ENCODE data around the gene IHH.

The IHH gene

DNA sequence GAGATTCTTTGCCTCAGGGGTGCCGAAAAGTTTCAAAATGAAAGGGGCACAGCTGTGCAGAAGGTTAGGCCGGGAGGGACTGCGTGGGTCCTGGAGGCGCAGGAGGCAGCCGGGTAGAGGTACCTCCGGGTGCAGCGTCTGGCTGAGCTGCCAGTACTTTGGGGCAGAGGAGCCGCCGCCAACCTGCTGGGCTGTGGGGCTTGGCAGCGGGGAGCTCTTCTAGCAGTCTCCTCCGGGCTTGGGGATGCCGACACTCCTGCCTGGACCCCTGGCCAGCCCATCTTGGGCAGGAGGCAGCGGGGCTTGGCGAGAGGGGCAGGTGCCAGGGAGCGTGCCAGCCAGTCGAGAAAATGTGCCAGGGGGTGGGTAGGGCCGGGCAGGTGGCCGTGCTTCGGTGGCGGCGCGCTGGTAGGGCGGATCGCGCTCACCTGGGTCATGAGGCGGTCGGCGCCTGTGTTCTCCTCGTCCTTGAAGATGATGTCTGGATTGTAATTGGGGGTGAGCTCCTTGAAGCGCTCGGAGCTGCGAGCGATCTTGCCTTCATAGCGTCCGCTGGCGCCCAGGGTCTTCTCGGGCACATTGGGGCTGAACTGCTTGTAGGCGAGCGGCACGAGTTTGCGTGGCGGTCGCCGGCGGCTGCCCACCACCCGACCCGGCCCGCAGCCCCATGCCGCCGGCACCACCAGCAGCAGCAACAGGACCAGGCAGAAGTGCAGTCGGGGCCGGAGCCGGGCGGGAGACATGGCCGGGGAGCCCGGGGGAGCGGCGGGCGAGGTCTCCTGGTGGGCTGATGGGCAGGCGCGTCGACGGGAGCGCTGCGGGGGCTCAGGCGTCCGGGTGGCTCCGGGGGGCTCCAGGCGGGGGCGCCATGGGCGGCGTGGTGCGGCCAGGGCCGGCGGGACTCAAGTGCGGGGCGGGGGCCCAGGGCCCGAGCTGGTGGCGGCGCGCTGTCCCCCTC, 717 bp downstream of the IHH start:
- no peak overlapping the region for H3K4me3 ChIP-seq (ENCODE audit: low read length)
- DNase-seq (ENCODE audit: low read depth) = no peak
- TF ChIP-seq CTCF (conservative IDR thresholded peaks at IDR 0.05; ENCODE audit: low read length) = no peak

DNA sequence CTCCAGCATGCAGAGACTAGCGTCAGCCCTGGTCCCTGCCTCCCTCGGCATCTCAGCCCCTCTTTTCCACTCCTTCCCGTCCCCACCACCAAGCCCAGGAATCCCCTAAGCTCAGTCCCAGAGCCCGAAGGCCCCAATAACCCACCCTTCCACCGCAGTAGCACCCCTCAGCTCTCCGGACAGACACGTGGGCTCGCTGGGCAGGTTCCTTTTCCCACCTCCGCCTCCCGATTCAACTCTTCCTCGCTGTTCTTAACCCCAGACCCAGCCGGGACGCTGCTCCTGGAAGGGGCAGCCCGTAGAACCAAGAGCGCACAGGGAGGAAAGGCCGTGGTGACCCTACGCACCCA, 1.4 kb downstream of the IHH start:
- no peak overlapping the region for H3K4me3 ChIP-seq (ENCODE audit: low read length)
- DNase-seq (ENCODE audit: low read depth) = no peak
- TF ChIP-seq CTCF (conservative IDR thresholded peaks at IDR 0.05; ENCODE audit: low read length) = no peak

DNA sequence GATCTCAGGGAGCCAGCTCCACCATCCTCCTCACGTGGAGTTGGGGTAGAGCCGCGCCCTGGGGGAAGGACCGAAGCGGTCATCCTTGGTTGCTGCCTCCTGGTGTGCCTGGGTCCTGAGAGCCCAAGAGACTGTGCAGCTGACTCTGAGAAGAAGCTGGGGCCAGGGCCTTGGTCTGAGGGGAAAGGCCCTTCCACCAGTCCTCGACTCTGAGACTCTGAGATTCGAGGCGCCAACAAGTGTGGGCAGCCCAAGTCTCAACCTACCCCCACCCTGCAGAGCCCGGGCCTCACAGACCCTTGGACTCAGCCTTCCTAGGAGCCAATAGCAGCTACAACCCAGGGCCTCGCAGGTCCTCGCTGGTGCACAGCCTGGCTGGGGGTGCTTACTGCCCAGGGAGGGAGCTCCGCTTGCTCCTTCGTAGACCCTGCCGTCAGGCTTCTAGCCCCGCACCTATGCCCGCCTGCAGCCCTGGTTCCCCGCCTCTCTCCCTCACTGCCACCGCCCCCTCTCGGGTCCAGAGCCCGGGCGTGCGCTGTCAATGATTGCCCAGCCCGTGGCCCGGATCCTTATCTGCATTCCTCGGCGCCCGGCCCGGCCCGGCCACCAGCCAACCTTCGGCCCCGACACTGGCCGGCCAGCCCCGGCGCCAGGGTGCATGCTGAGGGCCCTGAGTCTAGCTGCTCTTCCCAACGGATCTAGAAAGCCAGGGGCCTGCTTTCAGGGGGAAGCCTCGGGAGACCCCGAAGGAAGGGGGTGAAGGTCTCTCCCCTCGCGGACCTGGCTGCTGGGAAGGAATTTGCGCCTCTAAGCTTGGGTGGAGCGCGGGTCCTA, 2.0 kb downstream of the IHH start:
- no peak for TF ChIP-seq CTCF (conservative IDR thresholded peaks at IDR 0.05; ENCODE audit: low read length)
- H3K4me3 ChIP-seq (ENCODE audit: low read length) = no peak overlapping the region

GRCh38 chr2:219057709-219058540, 2.8 kb downstream of the IHH start:
- peak; percentile 53 for DNase-seq (ENCODE audit: low read depth)
- TF ChIP-seq CTCF (conservative IDR thresholded peaks at IDR 0.05; ENCODE audit: low read length) = peak; percentile 72
- peak overlapping the region; percentile 12; the same call in 1 of the 2 replicates for H3K4me3 ChIP-seq (ENCODE audit: low read length)

More for the DNA sequence above, 2.0 kb downstream of the IHH start:
- no peak for DNase-seq (ENCODE audit: low read depth)

DNA sequence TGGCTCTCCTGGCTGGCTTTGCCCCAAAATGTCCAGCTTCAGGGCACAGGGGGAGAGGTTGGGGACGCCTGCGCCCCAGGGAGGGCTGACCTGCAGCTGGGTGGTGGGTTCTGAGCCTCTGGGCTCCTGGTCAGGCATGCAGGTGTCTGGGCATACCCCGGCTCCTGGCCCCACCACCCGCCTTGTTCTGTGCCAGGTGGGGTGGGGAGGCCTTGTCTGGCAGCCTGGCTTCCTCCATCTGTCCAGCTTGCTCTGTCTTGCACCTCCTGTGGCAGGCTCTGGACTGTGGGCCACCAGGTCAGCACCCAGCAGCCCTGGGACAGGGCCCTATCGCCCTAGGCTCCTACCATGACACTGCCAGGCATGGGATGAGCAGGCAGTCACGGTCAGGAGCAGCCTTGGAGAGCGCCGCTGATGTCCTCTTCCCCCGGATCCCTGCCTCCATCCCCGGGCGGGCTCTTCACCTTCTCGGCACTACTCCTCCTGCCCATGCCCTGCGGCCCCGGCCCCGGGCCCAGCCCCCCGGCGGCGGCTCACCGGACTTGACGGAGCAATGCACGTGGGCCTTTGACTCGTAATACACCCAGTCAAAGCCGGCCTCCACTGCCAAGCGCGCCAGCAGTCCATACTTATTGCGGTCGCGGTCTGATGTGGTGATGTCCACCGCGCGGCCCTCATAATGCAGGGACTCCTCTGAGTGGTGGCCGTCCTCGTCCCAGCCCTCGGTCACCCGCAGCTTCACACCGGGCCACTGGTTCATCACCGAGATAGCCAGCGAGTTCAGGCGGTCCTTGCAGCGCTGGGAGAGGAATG, 3.6 kb downstream of the IHH start:
- no peak for DNase-seq (ENCODE audit: low read depth)
- no peak for TF ChIP-seq CTCF (conservative IDR thresholded peaks at IDR 0.05; ENCODE audit: low read length)
- H3K4me3 ChIP-seq (ENCODE audit: low read length) = no peak overlapping the region
